ENCODE measurements around the gene ZBTB44. TPM values are rescaled to one million over a fixed set of nuclear protein-coding genes. Genes with fewer than 3 reads are reported as not detected.

Gene ZBTB44
- total RNA-seq, 1 experiment from 2014 or later = 32.5 TPM

- intact Hi-C loops (cut with micrococcal nuclease) = no loop called here
- H3K36me3 ChIP-seq (ENCODE audit: control insufficient read depth in 1 of 2, insufficient read depth in 2 of 2, low read length in 2 of 2) = no peaks in the 10 kb centered on the region
- no peaks in the 10 kb centered on the region for H3K27me3 ChIP-seq (ENCODE audit: insufficient read depth, low read length)
- ATAC-seq = no peak
- no peak overlapping the region for H3K4me2 ChIP-seq (ENCODE audit: low read length)
- no peaks in the 10 kb centered on the region for H3K4me1 ChIP-seq (ENCODE audit: control insufficient read depth in 1 of 2, insufficient read depth in 2 of 2, low read length in 2 of 2)
- peaks cover 7 to 9% of the 10 kb centered on the region in 2 experiments; a peak in 2 of 4 replicates for H3K9me3 ChIP-seq (ENCODE audit: control insufficient read depth in 1 of 2, insufficient read depth in 1 of 2, low read depth in 1 of 2, low read length in 2 of 2)
- TF ChIP-seq ATF3 (IDR thresholded peaks at IDR 0.05) (no peak), CBX3 (IDR thresholded peaks at IDR 0.05; ENCODE audit: low read depth) (no peak), EZH2phosphoT487 (IDR thresholded peaks at IDR 0.05; ENCODE audit: borderline replicate concordance) (no peak), SIN3A (IDR thresholded peaks at IDR 0.05; ENCODE audit: low read depth) (no peak), CTCF (IDR thresholded peaks at IDR 0.05 in 2 of 3, conservative IDR thresholded peaks at IDR 0.05 in 1 of 3; ENCODE audit: borderline replicate concordance in 1 of 3, insufficient read depth in 1 of 3, low read depth in 2 of 3, low read length in 2 of 3) (no peak), YY1 (IDR thresholded peaks at IDR 0.05; ENCODE audit: extremely low read depth, insufficient replicate concordance, low read depth, low read length) (no peak), POLR2A (IDR thresholded peaks at IDR 0.05; ENCODE audit: borderline replicate concordance, extremely low read depth, insufficient read depth, insufficient read length) (no peak), SP1 (IDR thresholded peaks at IDR 0.05; ENCODE audit: low read depth) (no peak)
- no peaks in the 10 kb centered on the region for H4K20me1 ChIP-seq (ENCODE audit: insufficient read depth)
- H3K4me3 ChIP-seq (replicated peaks in 1 of 2; ENCODE audit: low read depth in 1 of 2, low read length in 2 of 2) = no peak overlapping the region
- no peak for DNase-seq (ENCODE audit: low read depth, low spot score)
- no peaks in the 10 kb centered on the region for H3K79me2 ChIP-seq (ENCODE audit: insufficient read depth, low read length)
- no peak overlapping the region for H2AFZ ChIP-seq (ENCODE audit: low read depth, low read length, poor library complexity, severe bottlenecking)
- H3K9ac ChIP-seq (ENCODE audit: low read length) = no peak overlapping the region
- H3K27ac ChIP-seq (ENCODE audit: low read depth, low read length) = no peak overlapping the region
- no peaks in the 10 kb centered on the region for H3K9me2 ChIP-seq (ENCODE audit: insufficient read depth)
- ChIA-PET RAD21 (ENCODE audit: low non-redundant PET in 1 of 2, low total read pairs in 2 of 2, uncharacterized antibody in 2 of 2, unreplicated experiment in 2 of 2) (no interaction called here), POLR2A (no interaction called here), CTCF (no interaction called here)
- no TSS peak for BruUV-seq (replicated peaks)
Observed at GRCh38 chr11:130325691-130326090, 11.0 kb upstream of the ZBTB44 start.
